ENCODE results near the gene CD247.

DNA sequence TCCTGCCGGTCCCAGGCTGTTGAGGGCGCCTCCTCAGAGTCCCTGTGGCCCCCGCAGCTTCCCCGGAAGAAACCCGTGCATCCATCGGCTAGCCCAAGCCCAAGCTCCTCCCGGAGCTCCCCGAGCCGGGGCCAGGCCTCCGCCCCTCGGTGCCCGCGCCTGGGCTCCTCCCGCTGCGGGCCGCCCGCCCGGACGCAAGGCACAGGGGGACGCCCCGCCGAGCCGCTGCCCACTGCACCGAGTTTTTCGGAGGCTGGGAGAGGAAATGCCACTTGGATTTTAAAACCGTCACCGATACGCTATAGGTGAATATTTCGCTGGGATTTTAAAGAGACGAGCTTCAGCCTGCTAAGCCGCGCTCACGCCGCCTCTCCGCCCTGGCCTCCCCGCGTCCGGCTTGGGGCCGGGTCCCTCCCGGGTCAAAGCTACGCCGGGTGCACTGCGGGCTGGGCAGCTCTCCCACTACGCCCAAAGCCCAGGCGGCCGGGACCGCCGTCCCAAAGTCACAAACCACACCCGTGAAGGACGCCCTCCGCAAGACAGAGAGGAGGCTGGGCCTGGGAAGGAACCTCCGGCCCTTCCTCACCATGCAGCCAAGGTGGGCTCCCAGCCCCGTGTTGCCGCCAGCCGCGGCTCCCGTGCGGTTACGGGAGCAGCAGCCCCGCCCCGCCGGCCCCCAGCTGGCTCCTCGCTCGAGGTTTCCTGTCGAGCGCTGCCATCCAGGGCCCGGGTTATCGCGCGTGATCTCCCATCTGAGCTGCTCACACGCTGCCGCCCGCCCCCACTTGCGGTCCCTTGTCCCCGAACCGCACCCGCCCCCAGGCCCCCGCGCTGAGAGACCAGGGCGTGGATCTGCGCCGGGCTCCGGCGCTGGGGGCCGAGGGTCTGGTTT, 63.2 kb downstream of the CD247 start:
- TF ChIP-seq, protein P1, sequence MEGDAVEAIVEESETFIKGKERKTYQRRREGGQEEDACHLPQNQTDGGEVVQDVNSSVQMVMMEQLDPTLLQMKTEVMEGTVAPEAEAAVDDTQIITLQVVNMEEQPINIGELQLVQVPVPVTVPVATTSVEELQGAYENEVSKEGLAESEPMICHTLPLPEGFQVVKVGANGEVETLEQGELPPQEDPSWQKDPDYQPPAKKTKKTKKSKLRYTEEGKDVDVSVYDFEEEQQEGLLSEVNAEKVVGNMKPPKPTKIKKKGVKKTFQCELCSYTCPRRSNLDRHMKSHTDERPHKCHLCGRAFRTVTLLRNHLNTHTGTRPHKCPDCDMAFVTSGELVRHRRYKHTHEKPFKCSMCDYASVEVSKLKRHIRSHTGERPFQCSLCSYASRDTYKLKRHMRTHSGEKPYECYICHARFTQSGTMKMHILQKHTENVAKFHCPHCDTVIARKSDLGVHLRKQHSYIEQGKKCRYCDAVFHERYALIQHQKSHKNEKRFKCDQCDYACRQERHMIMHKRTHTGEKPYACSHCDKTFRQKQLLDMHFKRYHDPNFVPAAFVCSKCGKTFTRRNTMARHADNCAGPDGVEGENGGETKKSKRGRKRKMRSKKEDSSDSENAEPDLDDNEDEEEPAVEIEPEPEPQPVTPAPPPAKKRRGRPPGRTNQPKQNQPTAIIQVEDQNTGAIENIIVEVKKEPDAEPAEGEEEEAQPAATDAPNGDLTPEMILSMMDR (IDR thresholded peaks at IDR 0.05): no peak
- TF ChIP-seq POLR2AphosphoS5 (IDR thresholded peaks at IDR 0.05; ENCODE audit: low read depth, low read length) (no peak), SIN3A (IDR thresholded peaks at IDR 0.05; ENCODE audit: borderline replicate concordance, insufficient read depth, low read depth, low read length) (no peak)

Data from Panc1 (cell line).